ENCODE data around the gene TSPAN8.

The TSPAN8 gene

DNA sequence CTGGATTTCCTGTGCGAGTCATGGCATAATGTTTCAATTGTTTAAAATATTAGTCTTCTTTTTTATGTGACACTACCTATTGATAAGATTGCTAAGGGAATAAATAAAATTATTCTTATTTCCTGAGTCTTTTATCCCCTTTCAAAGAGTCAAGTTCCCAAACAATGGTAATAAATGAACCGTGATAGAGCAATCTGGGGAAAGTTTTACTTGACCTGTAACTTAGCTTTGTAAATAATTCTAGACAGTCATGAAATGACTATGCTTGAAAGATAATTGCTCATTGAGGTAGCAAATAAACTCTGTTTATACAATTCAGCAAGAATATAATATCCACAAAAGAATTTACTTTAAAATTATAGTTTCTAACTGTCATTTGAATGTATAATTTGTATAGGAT is 82.1 kb downstream of the TSPAN8 start:
- no peak overlapping the region for H3K27ac ChIP-seq
- TF ChIP-seq, protein P1, sequence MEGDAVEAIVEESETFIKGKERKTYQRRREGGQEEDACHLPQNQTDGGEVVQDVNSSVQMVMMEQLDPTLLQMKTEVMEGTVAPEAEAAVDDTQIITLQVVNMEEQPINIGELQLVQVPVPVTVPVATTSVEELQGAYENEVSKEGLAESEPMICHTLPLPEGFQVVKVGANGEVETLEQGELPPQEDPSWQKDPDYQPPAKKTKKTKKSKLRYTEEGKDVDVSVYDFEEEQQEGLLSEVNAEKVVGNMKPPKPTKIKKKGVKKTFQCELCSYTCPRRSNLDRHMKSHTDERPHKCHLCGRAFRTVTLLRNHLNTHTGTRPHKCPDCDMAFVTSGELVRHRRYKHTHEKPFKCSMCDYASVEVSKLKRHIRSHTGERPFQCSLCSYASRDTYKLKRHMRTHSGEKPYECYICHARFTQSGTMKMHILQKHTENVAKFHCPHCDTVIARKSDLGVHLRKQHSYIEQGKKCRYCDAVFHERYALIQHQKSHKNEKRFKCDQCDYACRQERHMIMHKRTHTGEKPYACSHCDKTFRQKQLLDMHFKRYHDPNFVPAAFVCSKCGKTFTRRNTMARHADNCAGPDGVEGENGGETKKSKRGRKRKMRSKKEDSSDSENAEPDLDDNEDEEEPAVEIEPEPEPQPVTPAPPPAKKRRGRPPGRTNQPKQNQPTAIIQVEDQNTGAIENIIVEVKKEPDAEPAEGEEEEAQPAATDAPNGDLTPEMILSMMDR (IDR thresholded peaks at IDR 0.05): no peak
- no peak for DNase-seq (ENCODE audit: low spot score)
- H3K4me3 ChIP-seq: no peak overlapping the region
